Adipose tissue (tissue), 3 donors: ENCODE measurements around the gene PACRG. TPM values are rescaled to one million over a fixed set of nuclear protein-coding genes. Genes with fewer than 3 reads are reported as not detected.

Source experiments
- H3K27ac ChIP-seq: one replicate; pipeline ENCODE4 v1.5.1; 2013; ENCODE audit warnings: low read depth, low read length
- WGBS, 3 donors: extraction: QIAGEN DNeasy Blood & Tissue Kit; methylation state at CpG; one replicate each; pipeline ENCODE4 v1.1.7; 2013; 5-methylcytosine and 5-hydroxymethylcytosine counted together
- polyA plus RNA-seq, 3 donors: library from polyadenylated mRNA; stranded (reverse); fragments of 200-250 nt; gene quantifications; one replicate each; pipeline ENCODE4 v1.2.3, GENCODE V29; 2013
- donor health status: healthy with polysubstance abuse.
- donor health status: Bipolar disorder and iron deficiency.
- donor health status: healthy.

PACRG gene
- polyA plus RNA-seq, 3 donors, result 0.34 to 4.8 TPM; not detected in 1

GRCh38 chr6:163214259-163214658, 486.5 kb downstream of the PACRG start:
- 64 to 78% (median 75%) methylated on average over 1 of the region's 1 CpG for WGBS, 3 donors

GRCh38 chr6:163218361-163218894, 490.7 kb downstream of the PACRG start:
- H3K27ac ChIP-seq, result no peak overlapping the region
- WGBS, 3 donors, result 84 to 91% (median 89%) methylated on average over 5 of the region's 5 CpGs

More at GRCh38 chr6:163214259-163214658, 486.5 kb downstream of the PACRG start:
- no peak overlapping the region for H3K27ac ChIP-seq

- 79 to 85% (median 82%) methylated on average over 9 of the region's 9 CpGs for WGBS, 3 donors
- H3K27ac ChIP-seq, result no peak overlapping the region
These were observed 498.5 kb downstream of the PACRG start for GRCh38 chr6:163226181-163226835.

GRCh38 chr6:163226836-163227485, 499.2 kb downstream of the PACRG start:
- 88 to 92% (median 91%) methylated on average over 10 of the region's 10 CpGs for WGBS, 3 donors
- H3K27ac ChIP-seq, result no peak overlapping the region

GRCh38 chr6:163228041-163228440, 500.3 kb downstream of the PACRG start:
- 82 to 86% (median 85%) methylated on average over 1 of the region's 1 CpG for WGBS, 3 donors
- H3K27ac ChIP-seq, result no peak overlapping the region

GRCh38 chr6:163229050-163229449, 501.3 kb downstream of the PACRG start:
- WGBS, 3 donors, result 74 to 97% (median 89%) methylated on average over 2 of the region's 2 CpGs

GRCh38 chr6:163230901-163231300, 503.1 kb downstream of the PACRG start:
- 92 to 93% (median 92%) methylated on average over 9 of the region's 9 CpGs for WGBS, 3 donors
- H3K27ac ChIP-seq, result no peak overlapping the region

More at GRCh38 chr6:163229050-163229449, 501.3 kb downstream of the PACRG start:
- H3K27ac ChIP-seq, result no peak overlapping the region

GRCh38 chr6:163231356-163232014, 503.7 kb downstream of the PACRG start:
- 73 to 90% (median 84%) methylated on average over 10 of the region's 10 CpGs for WGBS, 3 donors
- H3K27ac ChIP-seq, result no peak overlapping the region

GRCh38 chr6:163232015-163232523, 504.3 kb downstream of the PACRG start:
- 79 to 93% (median 89%) methylated on average over 7 of the region's 7 CpGs for WGBS, 3 donors
- no peak overlapping the region for H3K27ac ChIP-seq

- 91 to 95% (median 91%) methylated on average over 6 of the region's 6 CpGs for WGBS, 3 donors
- H3K27ac ChIP-seq, result no peak overlapping the region
These were observed 504.9 kb downstream of the PACRG start for GRCh38 chr6:163232649-163233048.

- WGBS, 3 donors, result 95 to 96% (median 96%) methylated on average over 2 of the region's 2 CpGs
- H3K27ac ChIP-seq, result no peak overlapping the region
These were observed 509.3 kb downstream of the PACRG start for GRCh38 chr6:163237110-163237509.

- H3K27ac ChIP-seq, result no peak overlapping the region
- 94 to 96% (median 94%) methylated on average over 19 of the region's 19 CpGs for WGBS, 3 donors
These were observed 512.0 kb downstream of the PACRG start for GRCh38 chr6:163239572-163240340.

- no peak overlapping the region for H3K27ac ChIP-seq
- 93 to 95% (median 95%) methylated on average over 17 of the region's 17 CpGs for WGBS, 3 donors
These were observed 512.8 kb downstream of the PACRG start for GRCh38 chr6:163240556-163240955.

- H3K27ac ChIP-seq, result no peak overlapping the region
- 71 to 88% (median 83%) methylated on average over 4 of the region's 4 CpGs for WGBS, 3 donors
These were observed 513.9 kb downstream of the PACRG start for GRCh38 chr6:163241683-163242082.

- no peak overlapping the region for H3K27ac ChIP-seq
- 75 to 92% (median 90%) methylated on average over 8 of the region's 8 CpGs for WGBS, 3 donors
These were observed 515.3 kb downstream of the PACRG start for GRCh38 chr6:163243083-163243482.

- no peak overlapping the region for H3K27ac ChIP-seq
- WGBS, 3 donors, result 70 to 79% (median 78%) methylated on average over 11 of the region's 11 CpGs
These were observed 516.2 kb downstream of the PACRG start for GRCh38 chr6:163243692-163244589.

- no peak overlapping the region for H3K27ac ChIP-seq
- WGBS, 3 donors, result 89 to 98% (median 90%) methylated on average over 4 of the region's 4 CpGs
These were observed 520.3 kb downstream of the PACRG start for GRCh38 chr6:163248051-163248450.
